Iris pigment epithelial cell (primary cell): ENCODE measurements around the gene GCK.

ENCODE experiments used
- DNase-seq: peaks from one replicate; pipeline ENCODE4 v3.0.0-alpha.2; 2011; ENCODE audit warnings: low read depth

The GCK gene

GRCh38 chr7:44103923-44104859 lies 85.0 kb downstream of the GCK start, which contains the start of gene AEBP1:
TSS of gene AEBP1 (plus strand) at chr7:44104345. CDS start at chr7:44104666, 321 bp downstream.
- DNase-seq: peak; percentile 39

DNA sequence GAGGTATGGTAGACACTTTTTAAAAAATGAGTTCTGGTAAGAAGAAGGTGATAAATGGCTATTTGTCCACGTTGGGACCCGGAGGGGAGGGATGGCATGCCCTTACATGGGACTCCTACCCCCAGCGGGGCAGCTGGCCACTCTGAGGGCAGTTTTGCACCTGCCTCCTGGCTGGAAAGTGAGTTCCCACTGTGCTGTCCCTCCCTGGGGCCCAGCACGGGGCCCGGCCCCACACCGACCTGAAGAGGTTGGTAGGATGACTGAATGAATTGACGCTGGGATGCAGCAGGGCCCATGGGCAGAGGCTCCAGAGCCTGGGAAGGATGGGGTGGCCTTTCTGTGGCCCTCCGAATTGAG lies 85.7 kb downstream of the GCK start:
- DNase-seq: no peak

- no peak for DNase-seq
These were observed 86.2 kb downstream of the GCK start for GRCh38 chr7:44102846-44103565.

GRCh38 chr7:44101966-44102845 lies 87.0 kb downstream of the GCK start:
- peak; percentile 62 for DNase-seq

- no peak for DNase-seq
These were observed 87.8 kb downstream of the GCK start for GRCh38 chr7:44101303-44101965.

DNA sequence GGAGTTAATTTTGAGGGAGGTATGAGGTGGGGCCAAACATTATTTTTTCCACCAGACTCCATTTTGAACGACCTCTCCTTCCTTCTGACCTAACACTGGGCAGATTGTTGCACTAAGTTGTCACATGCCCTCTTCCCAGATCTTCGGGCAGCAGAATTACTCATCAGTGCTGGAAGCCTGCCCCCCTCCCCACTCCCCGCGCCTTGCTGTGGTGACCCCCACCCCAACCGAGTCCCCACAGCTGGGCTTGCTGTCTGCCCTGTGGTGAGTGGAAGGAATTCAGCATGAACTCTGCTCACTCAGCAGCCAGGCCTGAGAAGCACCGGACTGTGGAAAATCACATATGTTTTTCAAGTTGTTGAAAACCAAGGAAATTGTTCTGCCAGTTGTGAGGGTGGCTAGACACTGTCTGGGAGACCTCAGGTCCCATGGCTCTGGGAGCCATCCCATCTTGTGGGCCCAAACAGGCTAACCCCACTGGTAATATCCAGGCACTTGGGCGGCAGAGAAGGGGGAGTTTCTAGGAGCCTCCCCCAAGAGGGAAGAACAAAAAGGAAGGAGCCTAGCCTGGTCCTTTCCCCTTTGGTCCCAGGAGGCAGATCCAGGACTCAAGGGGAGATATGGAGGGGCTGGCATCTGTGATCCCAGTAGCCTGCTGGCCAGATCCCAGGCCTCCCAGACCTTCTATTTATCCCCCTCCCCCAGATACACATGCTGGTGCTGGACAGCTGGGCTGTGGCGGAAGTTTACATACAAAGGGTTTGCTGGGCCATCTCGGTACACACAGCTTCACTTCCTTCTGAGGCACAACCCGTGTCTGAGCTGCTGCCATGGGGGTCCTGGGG lies 88.6 kb downstream of the GCK start:
- DNase-seq: peak; percentile 79

DNA sequence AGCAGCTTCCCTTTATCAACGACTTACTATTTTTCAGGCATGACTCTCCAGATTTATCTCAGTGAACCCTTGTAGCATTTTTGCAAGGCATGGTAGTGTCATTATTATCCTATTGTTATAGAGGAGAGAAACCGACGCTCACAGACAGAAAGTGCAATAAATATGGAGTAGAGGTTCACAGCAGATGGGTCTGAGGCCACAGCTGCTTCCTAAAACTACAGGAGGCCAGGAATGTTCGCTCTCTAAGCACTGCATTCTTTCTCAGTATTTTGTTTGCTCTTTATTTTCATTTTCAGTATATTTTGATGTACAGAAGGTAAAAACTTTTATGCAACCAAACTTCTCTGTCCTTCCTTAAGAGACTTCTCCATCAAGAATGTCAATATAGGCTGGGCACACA lies 89.6 kb downstream of the GCK start:
- DNase-seq: no peak

DNA sequence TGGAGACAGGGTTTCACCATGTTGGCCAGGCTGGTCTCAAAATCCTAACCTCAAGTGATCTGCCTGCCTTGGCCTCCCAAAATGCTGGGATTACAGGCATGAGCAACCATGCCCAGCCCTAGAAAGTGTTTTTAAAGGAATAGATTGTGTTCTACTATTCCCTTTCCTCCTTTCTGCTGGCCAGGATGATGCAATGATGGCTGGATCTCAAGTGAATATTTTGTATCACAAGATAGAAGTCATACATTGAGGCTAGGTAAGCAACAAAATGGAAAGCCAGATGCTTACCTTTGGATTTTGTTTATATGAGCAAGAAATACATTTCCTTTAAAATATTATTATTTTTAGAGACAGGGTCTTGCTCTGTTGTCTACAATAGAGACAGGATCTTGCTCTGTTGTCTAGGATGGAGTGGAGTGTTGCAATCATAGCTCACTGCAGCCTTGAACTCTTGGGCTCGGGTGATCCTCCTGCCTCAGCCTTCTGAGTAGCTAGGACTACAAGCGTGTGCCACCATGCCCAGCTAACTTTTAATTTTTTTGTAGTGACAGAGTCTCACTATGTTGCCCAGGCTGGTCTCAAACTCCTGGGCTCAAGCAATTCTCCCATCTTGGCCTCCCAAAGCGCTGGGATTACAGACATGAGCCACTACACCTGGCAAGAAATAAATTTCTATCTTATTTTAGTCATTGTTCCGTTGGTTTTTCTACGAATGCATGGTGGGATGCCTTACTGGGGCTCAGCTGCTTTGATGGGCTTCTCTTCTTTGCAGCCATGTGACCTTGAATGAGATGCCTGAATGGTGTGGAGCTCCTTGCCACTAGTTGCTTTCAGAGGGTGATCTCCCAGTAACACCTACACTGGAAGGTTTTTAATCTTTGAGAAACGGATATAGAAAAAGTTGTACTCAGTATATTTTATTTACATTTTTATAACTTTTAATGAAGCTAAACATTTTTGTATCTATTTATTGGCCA lies 90.9 kb downstream of the GCK start:
- DNase-seq: no peak

- no peak for DNase-seq
These were observed 91.9 kb downstream of the GCK start for GRCh38 chr7:44097064-44097932.

DNA sequence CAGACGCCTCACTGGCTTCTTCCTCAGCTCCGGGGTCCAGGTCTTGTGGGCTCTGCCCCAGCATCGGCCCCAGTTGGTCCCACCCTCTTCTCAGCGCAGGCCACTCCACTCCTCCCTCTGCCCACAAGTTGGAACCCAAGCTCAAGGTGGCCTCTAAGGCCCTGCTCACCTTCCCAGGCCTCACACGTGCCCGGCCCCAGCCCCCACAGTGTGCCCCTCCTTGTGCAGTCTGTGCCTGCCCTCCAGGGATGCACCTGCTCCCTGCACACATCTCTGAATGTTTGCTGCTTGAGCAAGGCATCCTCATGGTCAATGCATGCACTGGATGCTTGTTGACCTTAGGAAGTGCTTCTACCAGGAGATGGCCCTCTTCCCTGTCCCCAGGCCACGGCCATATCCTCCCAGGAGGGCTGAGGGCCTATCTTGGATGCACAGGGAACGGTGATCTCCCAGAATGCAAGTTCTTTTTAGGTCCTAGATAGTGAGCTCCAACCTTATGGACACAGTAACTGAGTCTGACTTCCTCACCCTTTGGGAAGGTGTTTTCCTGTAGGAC lies 92.8 kb downstream of the GCK start:
- no peak for DNase-seq

DNA sequence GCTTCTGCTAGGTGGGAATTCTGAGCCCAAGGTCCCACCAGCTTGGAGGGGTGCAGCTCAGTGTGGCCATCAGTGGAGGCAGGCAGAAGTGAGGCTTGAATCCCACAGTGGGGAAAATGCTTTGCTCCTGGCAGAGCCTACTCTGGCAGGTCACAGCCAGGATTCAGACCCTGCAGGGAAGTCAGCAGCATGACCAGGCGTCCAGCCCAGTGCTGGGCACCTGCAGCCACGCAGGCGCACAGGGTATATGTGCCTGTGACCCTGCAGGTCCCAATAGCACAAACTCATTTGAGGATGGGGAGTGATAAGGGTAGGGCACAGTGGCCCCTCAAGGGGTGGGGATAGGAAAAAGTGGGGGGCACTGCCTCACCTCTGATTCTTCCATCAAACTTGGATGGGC lies 93.5 kb downstream of the GCK start:
- no peak for DNase-seq

- no peak for DNase-seq
These were observed 94.2 kb downstream of the GCK start for GRCh38 chr7:44094883-44095592.

- DNase-seq: no peak
These were observed 94.9 kb downstream of the GCK start for GRCh38 chr7:44094365-44094764.
